Neutrophil (primary cell): ENCODE measurements around the gene DAZAP1.

Experiments
- H3K27ac ChIP-seq: fragments of 200-600 bp; sonication (generic); 2 replicates; pipeline ENCODE4 v1.5.1; 2016; ENCODE audit warnings: mild to moderate bottlenecking, moderate library complexity
- H3K27me3 ChIP-seq: fragments of 200-600 bp; sonication (generic); 2 replicates; pipeline ENCODE4 v1.6.0; 2016; ENCODE audit warnings: mild to moderate bottlenecking
- H3K36me3 ChIP-seq: fragments of 200-600 bp; sonication (generic); 2 replicates; pipeline ENCODE4 v1.5.1; 2017
- H3K4me1 ChIP-seq, 2 experiments: fragments of 200-600 bp in 1 of 2; sonication (generic) in 1 of 2; 1 replicate in 1 of 2; 2 replicates in 1 of 2; pipeline versions ENCODE4 v1.5.1 to v1.6.1; 2013 to 2016; ENCODE audit warnings: low read depth in 1 of 2, low read length in 1 of 2, mild to moderate bottlenecking in 1 of 2, moderate library complexity in 1 of 2; ENCODE audit not compliant: control insufficient read depth in 1 of 2, insufficient read depth in 1 of 2
- H3K4me3 ChIP-seq, 2 experiments: fragments of 200-600 bp in 1 of 2; sonication (generic) in 1 of 2; 1 replicate in 1 of 2; 2 replicates in 1 of 2; pipeline ENCODE4 v1.5.1; 2013 to 2016; ENCODE audit warnings: low read depth in 1 of 2, low read length in 1 of 2, mild to moderate bottlenecking in 1 of 2, moderate library complexity in 1 of 2
- H3K9me3 ChIP-seq: fragments of 200-600 bp; sonication (generic); 2 replicates; pipeline ENCODE4 v1.5.1; 2016
- CTCF ChIP-seq: fragments of 200-600 bp; sonication (generic); IDR thresholded peaks from 2 replicates; pipeline ENCODE4 v1.5.1; 2016; ENCODE audit warnings: antibody characterized with exemption

The DAZAP1 gene

GRCh38 chr19:1362387-1363257 lies 44.8 kb upstream of the DAZAP1 start:
- Histone ChIP-seq H3K27me3 (peaks cover 10% of the 10 kb centered on the region), H3K9me3 (no peaks in the 10 kb centered on the region), H3K4me3 (peak overlapping the region in 1 of 2 experiments; percentile 10), H3K27ac (no peak overlapping the region), H3K4me1 (peaks cover 21 to 23% of the 10 kb centered on the region in 2 experiments), H3K36me3 (peaks cover 8% of the 10 kb centered on the region)
- no peak for TF ChIP-seq CTCF

GRCh38 chr19:1363599-1363998 lies 43.8 kb upstream of the DAZAP1 start:
- Histone ChIP-seq H3K27me3 (peaks cover 10% of the 10 kb centered on the region), H3K9me3 (no peaks in the 10 kb centered on the region), H3K4me3 (peak overlapping the region; percentile 10 to 27), H3K36me3 (peaks cover 5% of the 10 kb centered on the region), H3K4me1 (peaks cover 27% of the 10 kb centered on the region in 2 experiments), H3K27ac (peak overlapping the region; percentile 14)
- no peak for TF ChIP-seq CTCF

GRCh38 chr19:1364070-1364704 lies 43.2 kb upstream of the DAZAP1 start:
- Histone ChIP-seq H3K27ac (no peak overlapping the region), H3K27me3 (peaks cover 10% of the 10 kb centered on the region), H3K4me1 (peaks cover 27% of the 10 kb centered on the region in 2 experiments), H3K9me3 (no peaks in the 10 kb centered on the region), H3K4me3 (peak overlapping the region in 1 of 2 experiments; percentile 10), H3K36me3 (no peaks in the 10 kb centered on the region)
- no peak for TF ChIP-seq CTCF

GRCh38 chr19:1365319-1366269 lies 41.8 kb upstream of the DAZAP1 start:
- peaks cover 27% of the 10 kb centered on the region in 2 experiments for H3K4me1 ChIP-seq
- peaks cover 8% of the 10 kb centered on the region for H3K36me3 ChIP-seq
- H3K27ac ChIP-seq = no peak overlapping the region
- no peak overlapping the region for H3K4me3 ChIP-seq
- peaks cover 10% of the 10 kb centered on the region for H3K27me3 ChIP-seq
- H3K9me3 ChIP-seq = no peaks in the 10 kb centered on the region
- no peak for TF ChIP-seq CTCF

GRCh38 chr19:1366296-1366695 lies 41.1 kb upstream of the DAZAP1 start:
- Histone ChIP-seq H3K36me3 (peaks cover 15% of the 10 kb centered on the region), H3K27me3 (peaks cover 10% of the 10 kb centered on the region), H3K4me1 (peaks cover 27% of the 10 kb centered on the region in 2 experiments), H3K9me3 (no peaks in the 10 kb centered on the region), H3K27ac (no peak overlapping the region), H3K4me3 (no peak overlapping the region)
- TF ChIP-seq CTCF = no peak
